C4-2B (cell line): ENCODE results near the gene CST9.

Experiments used
- ZFX ChIP-seq: fragments of 450-650 bp; IDR thresholded peaks from 2 replicates; pipeline ENCODE4 v1.6.1; 2017
- TF ChIP-seq, protein P1 (sequence below): fragments of 450-650 bp; conservative IDR thresholded peaks from 2 replicates; pipeline ENCODE4 v1.5.1; 2017; ENCODE audit warnings: mild to moderate bottlenecking

DNA sequence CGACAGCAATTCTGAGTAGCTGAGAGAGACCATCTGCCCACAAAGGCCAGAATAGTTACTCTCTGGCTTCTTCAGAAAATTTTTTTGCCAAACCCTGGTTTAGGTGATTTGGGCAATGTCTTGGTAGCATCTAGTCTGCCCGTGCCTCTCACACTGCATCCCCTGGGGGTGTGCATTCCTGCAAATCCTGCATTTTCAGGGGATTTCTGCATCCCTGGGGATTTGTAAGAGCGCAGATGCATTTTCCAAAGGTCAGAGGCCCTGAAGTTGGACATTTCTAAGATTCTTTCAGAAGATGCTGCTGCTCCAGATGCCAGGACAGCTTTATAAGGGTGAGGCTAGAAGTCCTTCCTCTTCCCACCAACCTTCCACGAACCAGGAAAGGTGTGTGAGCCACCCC, 4.0 kb downstream of the CST9 start:
- TF ChIP-seq, protein P1, sequence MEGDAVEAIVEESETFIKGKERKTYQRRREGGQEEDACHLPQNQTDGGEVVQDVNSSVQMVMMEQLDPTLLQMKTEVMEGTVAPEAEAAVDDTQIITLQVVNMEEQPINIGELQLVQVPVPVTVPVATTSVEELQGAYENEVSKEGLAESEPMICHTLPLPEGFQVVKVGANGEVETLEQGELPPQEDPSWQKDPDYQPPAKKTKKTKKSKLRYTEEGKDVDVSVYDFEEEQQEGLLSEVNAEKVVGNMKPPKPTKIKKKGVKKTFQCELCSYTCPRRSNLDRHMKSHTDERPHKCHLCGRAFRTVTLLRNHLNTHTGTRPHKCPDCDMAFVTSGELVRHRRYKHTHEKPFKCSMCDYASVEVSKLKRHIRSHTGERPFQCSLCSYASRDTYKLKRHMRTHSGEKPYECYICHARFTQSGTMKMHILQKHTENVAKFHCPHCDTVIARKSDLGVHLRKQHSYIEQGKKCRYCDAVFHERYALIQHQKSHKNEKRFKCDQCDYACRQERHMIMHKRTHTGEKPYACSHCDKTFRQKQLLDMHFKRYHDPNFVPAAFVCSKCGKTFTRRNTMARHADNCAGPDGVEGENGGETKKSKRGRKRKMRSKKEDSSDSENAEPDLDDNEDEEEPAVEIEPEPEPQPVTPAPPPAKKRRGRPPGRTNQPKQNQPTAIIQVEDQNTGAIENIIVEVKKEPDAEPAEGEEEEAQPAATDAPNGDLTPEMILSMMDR, result no peak
- no peak for TF ChIP-seq ZFX
